NCI-H2171 treated with DMSO at 0.1 percent for 48 hours (cell line): ENCODE data around the gene SLC35C1.

Source experiments
- DNase-seq: peaks from one replicate; lab custom pipeline; 2025; lab: John Stamatoyannopoulos, UW

SLC35C1 gene

GRCh38 chr11:45846974-45847910 is 42.3 kb downstream of the SLC35C1 start, which contains the start of gene CRY2:
TSS of gene CRY2 (plus strand) at chr11:45847475. CDS start at chr11:45847491, 16 bp downstream.
- DNase-seq, result peak; percentile 93

- DNase-seq, result peak; percentile 42
Measured at GRCh38 chr11:45847911-45848316, 43.0 kb downstream of the SLC35C1 start.

GRCh38 chr11:45848654-45849081 is 43.7 kb downstream of the SLC35C1 start:
- DNase-seq, result no peak

- no peak for DNase-seq
Measured at GRCh38 chr11:45850446-45850845, 45.5 kb downstream of the SLC35C1 start.

- DNase-seq, result no peak
Measured at GRCh38 chr11:45851228-45851627, 46.3 kb downstream of the SLC35C1 start.

GRCh38 chr11:45852018-45852711 is 47.2 kb downstream of the SLC35C1 start:
- no peak for DNase-seq

- DNase-seq, result no peak
Measured at GRCh38 chr11:45852712-45853101, 47.8 kb downstream of the SLC35C1 start.

- no peak for DNase-seq
Measured at GRCh38 chr11:45853332-45854219, 48.6 kb downstream of the SLC35C1 start.

- DNase-seq, result no peak
Measured at GRCh38 chr11:45855308-45855707, 50.4 kb downstream of the SLC35C1 start.

- DNase-seq, result no peak
Measured at GRCh38 chr11:45856044-45856468, 51.1 kb downstream of the SLC35C1 start.

GRCh38 chr11:45857961-45858474 is 53.1 kb downstream of the SLC35C1 start:
- peak; percentile 29 for DNase-seq

- DNase-seq, result no peak
Measured at GRCh38 chr11:45858751-45859398, 53.9 kb downstream of the SLC35C1 start.

GRCh38 chr11:45859661-45860140 is 54.8 kb downstream of the SLC35C1 start:
- DNase-seq, result peak; percentile 95

GRCh38 chr11:45860348-45860747 is 55.4 kb downstream of the SLC35C1 start:
- DNase-seq, result no peak

- no peak for DNase-seq
Measured at GRCh38 chr11:45860764-45861510, 56.0 kb downstream of the SLC35C1 start.
